ENCODE data around the gene POLR2F.

The POLR2F gene

DNA sequence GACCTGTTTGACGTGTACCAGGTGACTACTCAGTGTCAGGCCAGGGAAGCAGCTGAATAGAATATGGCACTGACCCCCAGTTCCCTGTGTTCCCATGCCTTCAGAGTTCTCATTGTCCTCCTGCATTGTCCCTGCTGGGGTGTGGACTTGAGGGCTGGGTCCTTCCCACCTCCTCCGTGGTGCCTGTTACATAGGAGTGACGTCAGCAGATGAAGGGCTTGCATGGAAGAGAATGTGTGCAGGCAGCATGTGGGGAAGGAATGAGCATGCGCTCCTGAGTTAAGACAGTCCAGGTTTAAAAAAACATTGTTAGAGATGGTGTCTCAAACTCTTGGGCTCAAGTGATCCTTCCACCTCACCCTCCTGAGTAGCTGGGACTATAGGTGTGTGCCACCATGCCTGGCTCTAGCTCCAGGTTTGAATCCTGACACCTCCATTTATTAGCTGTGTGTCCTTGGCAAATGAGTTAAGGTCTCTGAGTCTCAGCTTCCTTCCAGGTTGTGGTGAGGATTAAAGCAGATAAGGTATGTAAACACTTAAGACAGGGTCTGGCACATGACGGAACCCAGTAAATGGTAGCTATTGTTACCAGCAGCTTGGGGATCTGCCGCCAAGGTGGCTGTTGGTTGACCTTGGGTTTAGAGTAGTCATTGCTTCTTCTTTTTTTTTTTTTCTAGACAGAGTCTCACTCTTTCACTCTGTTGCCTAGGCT lies 38.4 kb downstream of the POLR2F start:
- TF ChIP-seq, protein P1, sequence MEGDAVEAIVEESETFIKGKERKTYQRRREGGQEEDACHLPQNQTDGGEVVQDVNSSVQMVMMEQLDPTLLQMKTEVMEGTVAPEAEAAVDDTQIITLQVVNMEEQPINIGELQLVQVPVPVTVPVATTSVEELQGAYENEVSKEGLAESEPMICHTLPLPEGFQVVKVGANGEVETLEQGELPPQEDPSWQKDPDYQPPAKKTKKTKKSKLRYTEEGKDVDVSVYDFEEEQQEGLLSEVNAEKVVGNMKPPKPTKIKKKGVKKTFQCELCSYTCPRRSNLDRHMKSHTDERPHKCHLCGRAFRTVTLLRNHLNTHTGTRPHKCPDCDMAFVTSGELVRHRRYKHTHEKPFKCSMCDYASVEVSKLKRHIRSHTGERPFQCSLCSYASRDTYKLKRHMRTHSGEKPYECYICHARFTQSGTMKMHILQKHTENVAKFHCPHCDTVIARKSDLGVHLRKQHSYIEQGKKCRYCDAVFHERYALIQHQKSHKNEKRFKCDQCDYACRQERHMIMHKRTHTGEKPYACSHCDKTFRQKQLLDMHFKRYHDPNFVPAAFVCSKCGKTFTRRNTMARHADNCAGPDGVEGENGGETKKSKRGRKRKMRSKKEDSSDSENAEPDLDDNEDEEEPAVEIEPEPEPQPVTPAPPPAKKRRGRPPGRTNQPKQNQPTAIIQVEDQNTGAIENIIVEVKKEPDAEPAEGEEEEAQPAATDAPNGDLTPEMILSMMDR (IDR thresholded peaks at IDR 0.05) = no peak

DNA sequence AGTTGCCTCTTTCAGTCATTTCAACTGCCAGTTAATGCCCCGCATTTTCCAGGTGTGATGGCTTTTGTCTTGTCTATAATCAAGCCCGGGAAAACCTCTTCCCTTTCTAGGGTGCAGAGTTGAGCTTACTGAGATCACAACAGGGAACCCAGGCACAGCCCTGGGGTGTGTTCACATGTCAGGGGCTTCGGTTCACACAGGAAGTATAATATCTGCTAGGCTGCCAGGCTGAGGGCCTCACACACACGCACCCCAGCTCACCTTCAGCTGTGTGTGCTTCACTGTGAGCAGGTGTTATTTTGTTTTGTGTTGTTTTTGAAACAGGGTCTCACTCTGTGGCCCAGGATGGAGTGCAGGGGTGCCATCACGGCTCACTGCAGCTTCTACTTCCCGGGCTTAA lies 40.5 kb downstream of the POLR2F start:
- TF ChIP-seq, protein P1 (IDR thresholded peaks at IDR 0.05) = no peak

DNA sequence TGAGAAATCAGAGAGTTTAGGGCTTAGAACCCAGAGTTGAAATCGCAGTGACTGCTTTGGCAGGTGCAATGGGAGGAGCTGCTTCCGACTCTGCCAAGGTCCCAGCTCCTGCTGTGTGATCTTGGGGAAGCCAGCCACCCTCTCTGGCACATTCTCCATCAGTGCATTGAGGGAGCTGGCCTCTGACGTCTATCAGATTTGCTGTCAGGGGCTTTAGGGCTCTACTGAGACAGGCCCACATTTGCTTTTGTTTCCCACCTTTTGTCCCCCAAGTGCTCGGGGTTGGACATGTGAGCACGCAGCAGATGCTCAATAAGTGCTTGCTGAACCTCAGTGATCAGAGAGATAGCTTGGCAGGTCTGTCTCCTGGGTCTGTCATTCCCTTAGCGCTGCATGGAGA lies 41.5 kb downstream of the POLR2F start:
- TF ChIP-seq, protein P1 (IDR thresholded peaks at IDR 0.05) = no peak

DNA sequence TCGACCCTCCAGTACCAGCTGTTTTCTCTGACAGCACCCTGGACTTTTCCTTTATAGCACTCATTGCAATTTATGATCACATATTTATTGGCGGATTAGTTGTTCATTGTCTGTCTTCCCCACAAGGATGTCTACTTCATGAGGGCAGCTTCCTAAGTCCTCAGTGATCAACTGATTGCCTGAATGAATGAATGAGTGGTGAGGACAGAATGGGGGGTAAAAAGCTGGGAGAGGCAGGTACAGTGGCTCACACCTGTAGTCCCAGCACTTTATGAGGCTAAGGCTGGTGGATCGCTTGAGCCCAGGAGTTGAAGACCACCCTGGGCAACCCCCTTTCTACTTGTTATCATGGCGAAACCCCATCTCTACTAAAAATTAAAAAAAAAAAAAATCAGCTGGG lies 42.0 kb downstream of the POLR2F start:
- TF ChIP-seq, protein P1 (IDR thresholded peaks at IDR 0.05) = no peak

DNA sequence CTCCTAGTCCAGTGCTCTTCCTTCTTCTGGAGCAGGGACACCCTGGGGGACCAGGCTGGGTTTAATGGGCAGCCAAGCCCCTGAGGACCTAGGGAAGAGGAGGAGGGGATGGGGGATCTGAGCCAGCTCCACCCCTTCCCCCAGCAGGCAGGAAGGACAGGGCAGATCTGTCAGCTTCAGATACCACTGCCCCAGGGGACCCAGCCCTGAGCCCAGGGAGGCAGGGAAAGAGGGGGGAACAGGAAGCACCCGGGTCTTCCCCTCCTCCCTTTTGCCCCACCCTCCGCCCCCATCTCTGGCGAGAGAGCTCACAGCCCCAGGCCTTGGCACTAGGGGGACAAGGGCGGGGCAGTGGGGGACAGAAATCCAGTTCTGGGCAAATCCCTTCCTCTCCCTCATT lies 42.6 kb downstream of the POLR2F start:
- TF ChIP-seq, protein P1 (IDR thresholded peaks at IDR 0.05) = no peak

DNA sequence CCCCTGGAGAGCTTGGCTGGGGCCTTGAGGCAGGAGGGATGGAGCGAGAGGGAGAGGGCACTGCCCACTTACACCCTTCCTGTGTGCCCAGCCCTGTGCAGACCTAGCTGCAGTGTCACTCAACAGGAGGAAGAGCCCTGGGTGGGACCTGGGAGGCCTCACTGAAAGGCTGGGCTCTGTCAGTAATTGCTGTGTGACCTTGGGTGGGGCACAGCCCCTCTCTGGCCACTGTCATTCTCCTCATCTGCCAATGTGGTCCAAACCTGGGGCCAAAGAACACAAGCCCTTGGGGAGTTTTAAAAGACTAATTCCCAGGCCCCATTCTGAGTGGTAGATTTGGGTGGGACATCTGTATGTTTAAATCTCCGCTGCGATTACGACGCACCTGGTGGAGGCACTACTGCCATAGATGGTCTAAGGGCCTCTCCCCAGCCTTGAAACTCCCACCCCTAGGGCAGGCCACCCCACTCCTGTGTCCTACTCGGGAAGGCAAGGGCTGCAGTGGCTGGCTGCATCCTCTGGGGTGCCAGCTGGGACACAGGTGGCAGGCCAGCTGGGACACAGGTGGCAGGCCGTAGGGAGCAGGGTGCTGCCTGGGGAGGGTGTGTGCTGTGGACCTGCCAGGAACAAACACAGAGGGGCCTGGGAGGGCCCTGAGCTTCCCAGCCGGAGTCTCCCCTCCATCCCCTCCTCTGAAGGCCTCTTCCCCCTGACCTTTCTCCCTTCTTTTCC lies 43.2 kb downstream of the POLR2F start:
- TF ChIP-seq, protein P1 (IDR thresholded peaks at IDR 0.05) = no peak

DNA sequence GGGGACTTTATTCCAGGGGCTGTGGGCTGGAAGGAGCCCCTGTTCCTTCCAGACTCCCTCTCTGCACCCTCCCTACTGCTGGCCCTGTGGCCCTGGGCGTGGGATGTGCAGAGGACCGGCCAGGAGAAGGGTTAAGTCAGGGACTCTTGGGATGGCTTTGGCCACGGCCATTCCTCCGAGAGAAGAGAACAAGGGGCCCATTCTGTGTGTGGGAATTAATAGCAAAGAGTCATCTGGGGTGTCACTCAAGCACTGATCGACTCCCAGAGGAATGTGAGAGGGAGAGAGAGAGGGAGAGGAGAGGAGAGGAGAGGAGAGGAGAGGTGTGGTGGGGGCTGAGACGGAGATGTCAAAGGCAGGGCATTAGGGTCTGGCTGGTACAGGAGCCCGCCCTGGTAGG lies 45.0 kb downstream of the POLR2F start:
- TF ChIP-seq, protein P1 (IDR thresholded peaks at IDR 0.05) = no peak
